ENCODE results near the gene FSTL1.

The FSTL1 gene

DNA sequence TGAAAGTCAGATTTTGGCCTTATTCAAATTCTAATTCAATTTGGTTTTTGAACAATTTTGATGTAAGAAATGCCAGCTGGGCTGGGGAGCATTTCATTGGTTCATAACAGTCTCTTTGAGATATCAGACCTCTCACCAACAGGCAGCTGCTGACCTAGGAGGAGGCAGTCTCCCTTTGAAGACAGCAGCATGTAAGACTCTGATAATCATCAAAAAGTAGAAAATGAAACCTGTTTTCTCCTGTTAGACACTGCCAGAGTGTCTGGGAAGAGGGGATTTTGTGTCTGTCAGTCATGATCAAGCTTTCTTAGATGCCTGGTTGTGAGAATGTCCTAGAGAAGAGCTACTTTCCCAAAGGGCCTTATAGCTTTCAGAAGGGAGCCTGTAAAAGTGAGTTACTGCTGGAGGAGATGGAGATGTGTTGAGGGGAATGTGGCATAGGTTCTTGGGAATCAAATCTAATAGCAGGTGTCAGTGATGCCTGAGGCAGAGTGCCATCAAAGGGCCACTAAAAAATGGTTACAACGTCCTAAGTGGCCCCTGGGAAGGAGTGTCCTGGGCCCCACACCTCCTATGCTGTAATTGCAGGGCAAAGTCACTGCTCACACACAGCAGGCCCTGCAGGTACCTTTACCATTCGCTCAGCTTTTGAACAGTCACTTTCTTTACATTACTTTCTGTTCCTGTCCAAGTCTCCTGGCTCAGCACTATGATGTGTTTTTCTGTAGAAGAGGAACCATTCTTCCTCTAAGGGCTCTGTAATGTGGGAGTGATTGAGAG, 43.1 kb downstream of the FSTL1 start:
- Histone ChIP-seq H4K20me1 (ENCODE audit: insufficient read depth, low read length) (no peaks in the 10 kb centered on the region), H3K9me3 (ENCODE audit: low read length) (no peaks in the 10 kb centered on the region), H3K79me2 (ENCODE audit: insufficient read depth, low read length) (no peaks in the 10 kb centered on the region), H3K4me3 (ENCODE audit: low read depth, low read length, poor library complexity, severe bottlenecking) (no peak overlapping the region), H3F3A (ENCODE audit: insufficient read depth, low read length) (no peaks in the 10 kb centered on the region), H2AFZ (ENCODE audit: low read length) (no peak overlapping the region), H3K27ac (ENCODE audit: low read depth, low read length, poor library complexity, severe bottlenecking) (no peak overlapping the region), H3K9ac (ENCODE audit: low read length) (no peak overlapping the region), H3K9me2 (ENCODE audit: low read depth, low read length) (no peaks in the 10 kb centered on the region), H3K36me3 (ENCODE audit: insufficient read depth, low read length) (no peaks in the 10 kb centered on the region), H3K4me2 (ENCODE audit: low read length) (no peak overlapping the region), H3K4me1 (ENCODE audit: insufficient read depth, low read length, severe bottlenecking) (no peaks in the 10 kb centered on the region), H3K27me3 (ENCODE audit: insufficient read depth, low read length) (no peaks in the 10 kb centered on the region)
- TF ChIP-seq EZH2 (IDR thresholded peaks at IDR 0.05; ENCODE audit: borderline replicate concordance, low read length): no peak
- TF ChIP-seq, protein P1, sequence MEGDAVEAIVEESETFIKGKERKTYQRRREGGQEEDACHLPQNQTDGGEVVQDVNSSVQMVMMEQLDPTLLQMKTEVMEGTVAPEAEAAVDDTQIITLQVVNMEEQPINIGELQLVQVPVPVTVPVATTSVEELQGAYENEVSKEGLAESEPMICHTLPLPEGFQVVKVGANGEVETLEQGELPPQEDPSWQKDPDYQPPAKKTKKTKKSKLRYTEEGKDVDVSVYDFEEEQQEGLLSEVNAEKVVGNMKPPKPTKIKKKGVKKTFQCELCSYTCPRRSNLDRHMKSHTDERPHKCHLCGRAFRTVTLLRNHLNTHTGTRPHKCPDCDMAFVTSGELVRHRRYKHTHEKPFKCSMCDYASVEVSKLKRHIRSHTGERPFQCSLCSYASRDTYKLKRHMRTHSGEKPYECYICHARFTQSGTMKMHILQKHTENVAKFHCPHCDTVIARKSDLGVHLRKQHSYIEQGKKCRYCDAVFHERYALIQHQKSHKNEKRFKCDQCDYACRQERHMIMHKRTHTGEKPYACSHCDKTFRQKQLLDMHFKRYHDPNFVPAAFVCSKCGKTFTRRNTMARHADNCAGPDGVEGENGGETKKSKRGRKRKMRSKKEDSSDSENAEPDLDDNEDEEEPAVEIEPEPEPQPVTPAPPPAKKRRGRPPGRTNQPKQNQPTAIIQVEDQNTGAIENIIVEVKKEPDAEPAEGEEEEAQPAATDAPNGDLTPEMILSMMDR (IDR thresholded peaks at IDR 0.05; ENCODE audit: low read length): no peak

DNA sequence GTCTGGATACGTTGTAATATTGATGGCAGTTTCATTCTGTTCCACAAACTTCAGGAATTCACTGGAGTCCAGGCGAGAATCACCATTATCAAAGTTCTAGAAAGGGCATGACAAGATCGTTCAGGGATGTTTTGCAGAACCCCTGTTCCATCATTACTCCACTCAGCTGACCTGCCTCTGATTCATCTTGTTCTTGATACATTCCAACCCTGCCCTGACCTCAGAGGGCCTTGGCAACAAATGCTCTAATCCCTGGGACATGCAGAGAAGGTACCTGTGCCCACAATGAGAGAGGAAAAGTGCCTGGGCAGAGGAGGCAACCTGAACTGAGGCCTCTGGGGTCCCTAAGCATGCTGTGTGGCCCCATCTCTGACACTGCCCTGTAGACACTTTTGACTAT, 45.9 kb downstream of the FSTL1 start:
- H3K9me3 ChIP-seq (ENCODE audit: low read length): no peaks in the 10 kb centered on the region
- H3K9me2 ChIP-seq (ENCODE audit: low read depth, low read length): no peaks in the 10 kb centered on the region
- no peaks in the 10 kb centered on the region for H3K27me3 ChIP-seq (ENCODE audit: insufficient read depth, low read length)
- no peak for TF ChIP-seq EZH2 (IDR thresholded peaks at IDR 0.05; ENCODE audit: borderline replicate concordance, low read length)
- TF ChIP-seq, protein P1 (IDR thresholded peaks at IDR 0.05; ENCODE audit: low read length): no peak
- H3K36me3 ChIP-seq (ENCODE audit: insufficient read depth, low read length): no peaks in the 10 kb centered on the region
- H4K20me1 ChIP-seq (ENCODE audit: insufficient read depth, low read length): no peaks in the 10 kb centered on the region
- no peak overlapping the region for H3K4me3 ChIP-seq (ENCODE audit: low read depth, low read length, poor library complexity, severe bottlenecking)
- no peaks in the 10 kb centered on the region for H3F3A ChIP-seq (ENCODE audit: insufficient read depth, low read length)
- H3K79me2 ChIP-seq (ENCODE audit: insufficient read depth, low read length): no peaks in the 10 kb centered on the region
- H3K4me2 ChIP-seq (ENCODE audit: low read length): no peak overlapping the region
- no peak overlapping the region for H3K27ac ChIP-seq (ENCODE audit: low read depth, low read length, poor library complexity, severe bottlenecking)
- no peak overlapping the region for H2AFZ ChIP-seq (ENCODE audit: low read length)
- no peaks in the 10 kb centered on the region for H3K4me1 ChIP-seq (ENCODE audit: insufficient read depth, low read length, severe bottlenecking)
- no peak overlapping the region for H3K9ac ChIP-seq (ENCODE audit: low read length)

DNA sequence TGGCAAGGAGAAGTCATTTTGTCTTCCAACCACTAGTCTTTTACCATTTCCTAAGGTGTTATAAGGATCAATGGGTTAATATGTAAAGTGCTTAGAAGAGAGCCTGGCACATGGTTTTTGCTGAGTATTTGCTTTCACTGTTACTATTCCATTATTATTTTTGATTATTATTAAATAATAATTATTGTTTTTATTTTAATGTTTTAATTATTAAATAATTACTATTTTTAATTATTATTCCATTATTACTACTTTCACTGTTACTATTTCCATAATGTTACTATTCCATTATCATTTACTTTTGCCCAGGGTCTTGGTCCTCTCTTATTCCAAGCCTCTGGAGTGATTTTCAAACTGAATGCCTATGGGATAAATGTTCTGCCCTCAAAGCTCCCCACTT, 48.5 kb downstream of the FSTL1 start:
- H3K9ac ChIP-seq (ENCODE audit: low read length): no peak overlapping the region
- no peaks in the 10 kb centered on the region for H3K9me3 ChIP-seq (ENCODE audit: low read length)
- H3K27ac ChIP-seq (ENCODE audit: low read depth, low read length, poor library complexity, severe bottlenecking): no peak overlapping the region
- H2AFZ ChIP-seq (ENCODE audit: low read length): no peak overlapping the region
- no peaks in the 10 kb centered on the region for H4K20me1 ChIP-seq (ENCODE audit: insufficient read depth, low read length)
- no peaks in the 10 kb centered on the region for H3K9me2 ChIP-seq (ENCODE audit: low read depth, low read length)
- H3K79me2 ChIP-seq (ENCODE audit: insufficient read depth, low read length): no peaks in the 10 kb centered on the region
- H3K4me2 ChIP-seq (ENCODE audit: low read length): no peak overlapping the region
- peaks cover 6% of the 10 kb centered on the region for H3K4me1 ChIP-seq (ENCODE audit: insufficient read depth, low read length, severe bottlenecking)
- H3F3A ChIP-seq (ENCODE audit: insufficient read depth, low read length): no peaks in the 10 kb centered on the region
- H3K36me3 ChIP-seq (ENCODE audit: insufficient read depth, low read length): no peaks in the 10 kb centered on the region
- H3K27me3 ChIP-seq (ENCODE audit: insufficient read depth, low read length): peaks cover 6% of the 10 kb centered on the region; the same call in 1 of the 2 replicates
- TF ChIP-seq, protein P1 (IDR thresholded peaks at IDR 0.05; ENCODE audit: low read length): no peak
- no peak for TF ChIP-seq EZH2 (IDR thresholded peaks at IDR 0.05; ENCODE audit: borderline replicate concordance, low read length)
- no peak overlapping the region for H3K4me3 ChIP-seq (ENCODE audit: low read depth, low read length, poor library complexity, severe bottlenecking)

Data from OCI-LY1 (cell line).